Measurements from ENCODE around the gene OGFOD1.

OGFOD1 gene

DNA sequence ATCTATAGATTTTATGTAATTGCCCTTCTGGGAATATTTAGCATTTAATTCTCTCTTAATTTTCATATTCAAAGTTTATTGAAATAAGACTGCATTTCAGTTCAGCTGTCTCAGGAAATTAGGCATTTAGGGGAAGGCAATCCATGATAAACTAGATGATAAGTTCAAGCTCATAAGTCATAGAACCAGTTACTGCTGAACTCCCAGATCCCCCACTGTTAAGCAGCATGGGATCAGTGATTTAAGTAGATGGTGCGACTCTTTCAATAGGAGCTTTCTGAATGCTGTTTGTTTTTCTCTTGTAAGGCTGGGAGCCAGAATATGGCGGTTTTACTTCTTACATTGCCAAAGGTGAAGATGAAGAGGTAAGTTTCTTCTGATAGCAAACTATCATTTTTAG lies 23.8 kb downstream of the OGFOD1 start:
- POLR2A ChIA-PET, result no interaction called here
- DNase-seq (ENCODE audit: extremely low spot score), result no peak
- no peak for TF ChIP-seq NFRKB (IDR thresholded peaks at IDR 0.05)
- TF ChIP-seq SP1 (IDR thresholded peaks at IDR 0.05), result no peak
- TF ChIP-seq, protein P1, sequence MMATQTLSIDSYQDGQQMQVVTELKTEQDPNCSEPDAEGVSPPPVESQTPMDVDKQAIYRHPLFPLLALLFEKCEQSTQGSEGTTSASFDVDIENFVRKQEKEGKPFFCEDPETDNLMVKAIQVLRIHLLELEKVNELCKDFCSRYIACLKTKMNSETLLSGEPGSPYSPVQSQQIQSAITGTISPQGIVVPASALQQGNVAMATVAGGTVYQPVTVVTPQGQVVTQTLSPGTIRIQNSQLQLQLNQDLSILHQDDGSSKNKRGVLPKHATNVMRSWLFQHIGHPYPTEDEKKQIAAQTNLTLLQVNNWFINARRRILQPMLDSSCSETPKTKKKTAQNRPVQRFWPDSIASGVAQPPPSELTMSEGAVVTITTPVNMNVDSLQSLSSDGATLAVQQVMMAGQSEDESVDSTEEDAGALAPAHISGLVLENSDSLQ (IDR thresholded peaks at IDR 0.05), result peak; percentile 5; the same call in 1 of the 2 replicates
- CTCF ChIA-PET, result no interaction called here

DNA sequence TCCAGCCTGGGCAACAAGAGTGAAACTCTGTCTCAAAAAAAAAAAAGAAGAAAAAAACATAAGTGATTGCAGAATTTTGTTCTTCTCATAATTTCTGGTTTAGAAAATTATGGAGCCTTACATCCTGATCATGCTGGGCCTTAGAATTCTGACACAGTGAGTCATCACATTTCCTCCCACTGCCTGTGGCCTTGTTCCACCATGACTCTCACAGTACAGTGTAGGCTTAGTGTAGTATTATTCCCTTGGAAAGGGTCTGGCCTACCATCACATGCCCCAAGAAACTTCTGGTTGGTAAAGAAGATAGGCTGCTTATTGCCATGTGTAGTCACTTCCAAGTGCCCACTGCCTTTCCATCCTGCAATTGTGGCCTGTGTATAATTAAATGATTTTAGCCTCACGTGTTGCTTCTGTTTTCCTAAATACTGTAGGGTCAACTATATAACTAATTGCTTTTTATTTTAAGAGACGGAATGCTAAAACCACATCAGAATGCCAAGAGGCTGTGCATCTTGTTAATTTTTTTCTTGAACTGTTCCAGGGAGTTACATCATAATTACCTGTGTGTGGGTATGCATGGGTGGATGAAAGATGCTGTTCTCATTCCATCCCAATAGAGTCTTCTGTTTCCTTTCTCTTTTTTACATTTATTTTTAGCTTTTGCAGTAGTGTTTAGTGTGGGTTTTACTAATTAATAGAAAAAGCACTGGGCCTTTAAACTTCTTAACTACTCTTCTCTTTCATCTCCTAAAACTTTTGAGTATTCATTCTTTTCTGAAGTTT lies 25.9 kb downstream of the OGFOD1 start:
- ChIA-PET CTCF (no interaction called here), POLR2A (no interaction called here)
- no peak for DNase-seq (ENCODE audit: extremely low spot score)
- TF ChIP-seq L3MBTL2 (conservative IDR thresholded peaks at IDR 0.05), result no peak
- no peak for TF ChIP-seq ARNT (IDR thresholded peaks at IDR 0.05)
- TF ChIP-seq TARDBP (IDR thresholded peaks at IDR 0.05), result no peak
- no peak for TF ChIP-seq FOXA1 (IDR thresholded peaks at IDR 0.05)
- TF ChIP-seq, protein P1 (IDR thresholded peaks at IDR 0.05), result no peak
- no peak for TF ChIP-seq BHLHE40 (IDR thresholded peaks at IDR 0.05; ENCODE audit: borderline replicate concordance)
- no peak for TF ChIP-seq SUZ12 (IDR thresholded peaks at IDR 0.05)
- TF ChIP-seq HDGF (IDR thresholded peaks at IDR 0.05; ENCODE audit: borderline replicate concordance), result no peak
- no peak for TF ChIP-seq FOXM1 (IDR thresholded peaks at IDR 0.05; ENCODE audit: borderline replicate concordance)
- TF ChIP-seq CTBP1 (IDR thresholded peaks at IDR 0.05; ENCODE audit: borderline replicate concordance), result no peak
- TF ChIP-seq NFRKB (IDR thresholded peaks at IDR 0.05), result no peak
- TF ChIP-seq LEF1 (IDR thresholded peaks at IDR 0.05; ENCODE audit: borderline replicate concordance), result no peak
- no peak for TF ChIP-seq ZNF384 (IDR thresholded peaks at IDR 0.05)

DNA sequence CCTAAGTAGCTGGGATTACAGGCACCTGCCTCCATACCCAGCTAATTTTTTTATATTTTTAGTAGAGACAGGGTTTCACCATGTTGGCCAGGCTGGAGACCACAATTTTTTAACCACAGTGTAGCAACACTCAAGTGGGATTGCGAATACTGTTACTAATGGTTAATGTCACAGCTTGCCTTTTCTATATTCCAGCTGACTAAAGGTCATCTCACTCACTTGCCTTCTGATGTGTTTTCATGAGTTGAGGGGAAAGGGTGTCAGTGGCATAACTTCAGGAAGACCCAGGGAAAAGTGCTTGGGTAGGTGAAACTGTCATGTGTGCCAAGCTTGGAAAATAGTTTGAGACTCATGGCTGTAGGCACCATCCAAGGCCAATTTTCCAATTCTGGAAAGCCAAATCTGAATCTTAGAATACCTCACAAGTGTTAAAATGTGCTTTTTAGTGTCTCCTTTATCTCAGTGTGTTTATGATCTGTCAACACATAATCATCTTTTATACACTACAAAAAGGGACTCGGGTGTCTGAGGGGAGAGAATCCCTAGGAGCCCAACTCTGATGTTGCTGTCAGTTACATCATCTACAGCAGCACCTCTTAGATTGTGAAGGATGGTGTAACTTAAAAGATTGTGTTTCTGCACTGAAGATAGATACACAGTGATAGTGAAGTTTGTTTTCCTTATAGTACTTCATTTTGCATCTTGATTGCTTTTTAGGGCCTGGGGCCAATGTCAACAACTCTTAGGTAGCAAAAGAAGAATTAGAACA lies 27.1 kb downstream of the OGFOD1 start:
- no peak for TF ChIP-seq BHLHE40 (IDR thresholded peaks at IDR 0.05; ENCODE audit: borderline replicate concordance)
- TF ChIP-seq, protein P1 (IDR thresholded peaks at IDR 0.05), result no peak
- no peak for TF ChIP-seq FOXA1 (IDR thresholded peaks at IDR 0.05)
- CTCF ChIA-PET, result no interaction called here
- no peak for DNase-seq (ENCODE audit: extremely low spot score)
- POLR2A ChIA-PET, result no interaction called here

DNA sequence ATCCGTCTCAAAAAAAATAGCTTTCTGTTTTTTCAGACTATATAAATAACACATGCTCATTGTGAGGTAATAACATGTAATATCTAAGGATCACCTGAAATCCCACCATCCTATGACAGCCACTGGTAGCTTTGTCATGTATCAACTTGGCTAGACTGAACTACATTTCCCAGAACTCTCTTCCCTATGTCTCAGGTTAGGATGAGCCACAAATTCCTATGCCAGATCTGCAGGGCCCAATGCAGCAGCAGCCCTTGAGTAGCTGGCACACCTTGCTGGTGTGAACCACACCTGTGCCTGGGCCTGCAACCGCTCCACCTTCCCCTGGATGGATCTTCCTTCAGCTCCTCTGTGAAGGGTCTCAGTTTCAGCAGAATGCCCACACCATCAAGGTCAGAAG lies 28.1 kb downstream of the OGFOD1 start:
- ChIA-PET POLR2A (interaction anchor here (0.9 to 1.0 kb wide), 2 partner anchors 27 to 28 kb away, joined by 3 to 5 read pairs; partner anchors contain the start of genes NUDT21 and OGFOD1), CTCF (interaction anchor here (0.7 kb wide), 1 partner anchor 116 kb away, joined by 3 read pairs; no protein-coding TSS in a partner anchor)
- no peak for DNase-seq (ENCODE audit: extremely low spot score)
- TF ChIP-seq ARNT (IDR thresholded peaks at IDR 0.05), result no peak
- no peak for TF ChIP-seq SP1 (IDR thresholded peaks at IDR 0.05)
- no peak for TF ChIP-seq TARDBP (IDR thresholded peaks at IDR 0.05)
- TF ChIP-seq, protein P1 (IDR thresholded peaks at IDR 0.05), result no peak
- no peak for TF ChIP-seq LEF1 (IDR thresholded peaks at IDR 0.05; ENCODE audit: borderline replicate concordance)
- TF ChIP-seq SUZ12 (IDR thresholded peaks at IDR 0.05), result no peak
- no peak for TF ChIP-seq NFRKB (IDR thresholded peaks at IDR 0.05)
- no peak for TF ChIP-seq FOXK2 (IDR thresholded peaks at IDR 0.05)
- TF ChIP-seq ELF4 (IDR thresholded peaks at IDR 0.05), result no peak
- no peak for TF ChIP-seq FOXA1 (IDR thresholded peaks at IDR 0.05)
- no peak for TF ChIP-seq L3MBTL2 (conservative IDR thresholded peaks at IDR 0.05)
- TF ChIP-seq CTBP1 (IDR thresholded peaks at IDR 0.05; ENCODE audit: borderline replicate concordance), result no peak
- no peak for TF ChIP-seq ZNF384 (IDR thresholded peaks at IDR 0.05)
- no peak for TF ChIP-seq HDGF (IDR thresholded peaks at IDR 0.05; ENCODE audit: borderline replicate concordance)
- no peak for TF ChIP-seq FOXM1 (IDR thresholded peaks at IDR 0.05; ENCODE audit: borderline replicate concordance)

DNA sequence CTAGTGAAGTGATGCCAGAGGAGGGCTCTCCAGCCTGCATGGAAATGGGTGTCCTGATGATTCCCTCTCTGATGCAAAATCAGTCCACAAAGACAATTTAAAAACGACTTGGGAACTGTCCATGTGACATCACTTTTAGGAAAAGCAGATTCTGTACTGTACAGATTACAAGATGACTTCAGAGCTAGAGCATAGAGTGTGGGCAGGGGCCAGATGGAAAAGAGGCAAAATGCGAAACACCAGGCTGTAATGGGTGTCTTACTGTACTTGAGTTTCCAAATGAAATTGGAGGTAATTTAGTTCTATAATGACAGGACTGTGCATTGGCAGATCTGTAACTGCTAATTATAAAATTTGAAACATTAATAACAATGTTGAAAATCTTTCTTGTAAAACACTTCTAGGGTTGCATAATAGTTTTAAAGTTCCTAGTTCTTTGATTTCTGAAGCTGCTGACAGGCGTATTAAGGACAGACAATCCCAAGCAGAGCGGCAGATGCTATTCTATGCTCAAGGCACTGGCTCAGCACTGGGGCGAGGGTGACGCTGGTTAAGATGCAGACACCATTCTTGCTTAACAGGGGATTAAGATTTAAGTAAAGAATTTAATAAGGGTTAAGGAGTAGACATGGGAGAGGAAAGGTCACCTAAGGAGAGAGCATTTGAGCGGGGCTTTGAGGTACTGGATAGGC lies 29.6 kb downstream of the OGFOD1 start:
- no peak for DNase-seq (ENCODE audit: extremely low spot score)
- CTCF ChIA-PET, result no interaction called here
- POLR2A ChIA-PET, result no interaction called here
- TF ChIP-seq, protein P1 (IDR thresholded peaks at IDR 0.05), result no peak
- TF ChIP-seq ELF4 (IDR thresholded peaks at IDR 0.05) (no peak), FOXK2 (IDR thresholded peaks at IDR 0.05) (no peak)

Data from HEK293T (cell line).